KMS-11 (cell line): ENCODE results near the gene EDAR.

ENCODE experiments used
- H2AFZ ChIP-seq: fragments of 200-600 bp; sonication (generic); 2 replicates; pipeline ENCODE4 v1.6.1; 2016; ENCODE audit warnings: antibody characterized with exemption, mixed run types, low read depth
- H3K27ac ChIP-seq: fragments of 200-600 bp; sonication (generic); 2 replicates; pipeline ENCODE4 v1.6.1; 2016; ENCODE audit warnings: mild to moderate bottlenecking, mixed run types
- H3K27me3 ChIP-seq: fragments of 200-600 bp; sonication (generic); 2 replicates; pipeline ENCODE4 v1.6.1; 2017; ENCODE audit warnings: mild to moderate bottlenecking, low read depth, mixed run types, moderate library complexity; ENCODE audit not compliant: insufficient read depth
- H3K36me3 ChIP-seq: fragments of 200-600 bp; sonication (generic); 2 replicates; pipeline ENCODE4 v1.6.1; 2017; ENCODE audit warnings: mild to moderate bottlenecking, mixed run types; ENCODE audit not compliant: insufficient read depth
- H3K4me1 ChIP-seq: fragments of 200-600 bp; sonication (generic); 2 replicates; pipeline ENCODE4 v1.6.1; 2016; ENCODE audit warnings: mild to moderate bottlenecking, low read depth, mixed run types; ENCODE audit not compliant: poor library complexity, severe bottlenecking
- H3K4me2 ChIP-seq: fragments of 200-600 bp; sonication (generic); 2 replicates; pipeline ENCODE4 v1.7.0; 2016; ENCODE audit warnings: mild to moderate bottlenecking, mixed run types
- H3K4me3 ChIP-seq: fragments of 200-600 bp; sonication (generic); IDR thresholded peaks from 2 replicates; pipeline ENCODE4 v1.6.1; 2017; ENCODE audit warnings: low read depth, low read length, mixed read lengths; ENCODE audit not compliant: insufficient read depth
- H3K79me2 ChIP-seq: fragments of 200-600 bp; sonication (generic); 2 replicates; pipeline ENCODE4 v1.6.1; 2016; ENCODE audit warnings: low read depth, mixed run types; ENCODE audit not compliant: insufficient read depth
- H3K9ac ChIP-seq: fragments of 200-600 bp; sonication (generic); 2 replicates; pipeline ENCODE4 v1.6.1; 2016; ENCODE audit warnings: mild to moderate bottlenecking, mixed run types
- H4K20me1 ChIP-seq: fragments of 200-600 bp; sonication (generic); 2 replicates; pipeline ENCODE4 v1.6.1; 2016; ENCODE audit warnings: mild to moderate bottlenecking, mixed run types; ENCODE audit not compliant: insufficient read depth
- CTCF ChIP-seq: fragments of 200-600 bp; sonication (generic); conservative IDR thresholded peaks from 2 replicates; pipeline ENCODE4 v1.6.1; 2017; ENCODE audit warnings: low read depth, mild to moderate bottlenecking, antibody characterized with exemption, low read length, moderate library complexity, mixed read lengths

The EDAR gene

DNA sequence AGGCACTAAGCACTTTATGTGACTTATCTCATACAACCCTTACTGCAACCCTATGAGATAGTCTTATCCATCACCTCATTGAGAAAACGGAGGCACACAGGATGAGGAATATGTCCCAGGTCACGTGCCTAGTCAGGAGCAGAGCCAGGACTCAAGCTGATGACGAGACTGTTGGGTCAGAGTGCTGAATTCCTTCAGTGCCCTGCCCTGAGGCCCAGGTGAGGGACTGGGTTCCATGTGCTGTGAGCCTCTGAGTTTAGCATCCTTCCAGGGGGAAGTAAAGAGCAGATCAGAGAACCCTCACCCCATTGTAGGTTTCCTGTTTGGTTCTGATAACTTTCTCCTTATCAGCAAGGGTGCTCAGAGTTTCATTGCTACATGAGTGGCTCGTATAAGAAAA, 11.7 kb upstream of the EDAR start:
- no peak for TF ChIP-seq CTCF
- no peaks in the 10 kb centered on the region for H4K20me1 ChIP-seq
- no peaks in the 10 kb centered on the region for H3K79me2 ChIP-seq
- H3K4me1 ChIP-seq = no peaks in the 10 kb centered on the region
- no peak overlapping the region for H3K4me3 ChIP-seq
- no peak overlapping the region for H3K9ac ChIP-seq
- H3K36me3 ChIP-seq = no peaks in the 10 kb centered on the region
- no peak overlapping the region for H2AFZ ChIP-seq
- no peak overlapping the region for H3K27ac ChIP-seq
- H3K4me2 ChIP-seq = no peak overlapping the region
- H3K27me3 ChIP-seq = no peaks in the 10 kb centered on the region

DNA sequence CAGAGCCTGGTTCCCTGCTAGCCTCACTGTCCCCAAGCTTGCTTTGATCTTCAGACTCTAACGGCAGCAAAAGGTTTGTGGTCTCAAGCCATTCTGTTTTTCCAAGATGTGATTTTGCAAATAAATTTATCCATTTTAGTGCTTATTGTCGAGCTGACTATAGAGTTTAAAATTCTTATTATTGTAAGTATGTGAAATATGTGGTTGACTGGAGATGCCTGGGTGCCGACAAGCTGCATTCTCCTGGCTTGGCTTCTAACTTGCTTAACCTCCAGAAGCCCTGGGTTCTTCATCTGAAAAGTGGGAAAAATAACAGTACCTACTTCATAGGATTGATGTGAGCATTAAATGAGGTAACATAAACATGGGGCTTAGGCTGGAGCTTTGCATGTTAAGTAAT, 9.9 kb upstream of the EDAR start:
- Histone ChIP-seq H3K4me1 (no peaks in the 10 kb centered on the region), H3K27ac (no peak overlapping the region), H2AFZ (no peak overlapping the region), H3K79me2 (no peaks in the 10 kb centered on the region), H3K36me3 (no peaks in the 10 kb centered on the region), H3K27me3 (no peaks in the 10 kb centered on the region), H3K9ac (no peak overlapping the region), H4K20me1 (no peaks in the 10 kb centered on the region), H3K4me3 (no peak overlapping the region), H3K4me2 (no peak overlapping the region)
- no peak for TF ChIP-seq CTCF

- TF ChIP-seq CTCF = no peak
- H2AFZ ChIP-seq = no peak overlapping the region
- no peak overlapping the region for H3K27ac ChIP-seq
- no peaks in the 10 kb centered on the region for H3K79me2 ChIP-seq
- no peak overlapping the region for H3K4me3 ChIP-seq
- no peaks in the 10 kb centered on the region for H3K27me3 ChIP-seq
- no peak overlapping the region for H3K9ac ChIP-seq
- H3K4me1 ChIP-seq = no peaks in the 10 kb centered on the region
- H4K20me1 ChIP-seq = no peaks in the 10 kb centered on the region
- no peak overlapping the region for H3K4me2 ChIP-seq
- no peaks in the 10 kb centered on the region for H3K36me3 ChIP-seq
Observed at GRCh38 chr2:108994178-108994577, 5.2 kb upstream of the EDAR start.

GRCh38 chr2:108993095-108993937, 4.3 kb upstream of the EDAR start:
- Histone ChIP-seq H3K27me3 (no peaks in the 10 kb centered on the region), H4K20me1 (no peaks in the 10 kb centered on the region), H3K79me2 (no peaks in the 10 kb centered on the region), H3K9ac (no peak overlapping the region), H3K27ac (no peak overlapping the region), H3K4me3 (no peak overlapping the region), H3K4me2 (no peak overlapping the region), H3K36me3 (no peaks in the 10 kb centered on the region), H2AFZ (no peak overlapping the region), H3K4me1 (no peaks in the 10 kb centered on the region)
- TF ChIP-seq CTCF = no peak
